Astrocyte (in vitro differentiated cells and primary cell): ENCODE results near the gene STX11. TPM values are rescaled to one million over a fixed set of nuclear protein-coding genes. Genes with fewer than 3 reads are reported as not detected.

Source experiments
- DNase-seq: peaks from one replicate; pipeline ENCODE4 v3.0.0-alpha.2; 2010; ENCODE audit warnings: low read depth
- FAIRE-seq: peaks from 2 replicates; lab custom pipeline; 2011; peaks lifted over from hg19 to GRCh38; lab: Jason Lieb, UNC
- H2AFZ ChIP-seq: 2 replicates; pipeline ENCODE4 v1.6.0; 2012; ENCODE audit warnings: low read depth, low read length, inconsistent platforms
- H3K27ac ChIP-seq: 2 replicates; pipeline ENCODE4 v1.5.1; 2011; ENCODE audit warnings: low read depth, low read length, inconsistent platforms
- H3K27me3 ChIP-seq: 2 replicates; pipeline ENCODE4 v1.6.0; 2011; ENCODE audit warnings: low read length, inconsistent platforms; ENCODE audit not compliant: insufficient read depth
- H3K36me3 ChIP-seq: 2 replicates; pipeline ENCODE4 v1.5.1; 2011; ENCODE audit warnings: low read length, inconsistent platforms; ENCODE audit not compliant: insufficient read depth
- H3K4me1 ChIP-seq: 2 replicates; pipeline ENCODE4 v1.5.1; 2011; ENCODE audit warnings: low read length, inconsistent platforms; ENCODE audit not compliant: insufficient read depth
- H3K4me2 ChIP-seq: 2 replicates; pipeline ENCODE4 v1.6.0; 2012; ENCODE audit warnings: low read length, inconsistent platforms
- H3K4me3 ChIP-seq: 2 replicates; pipeline ENCODE4 v1.5.1; 2011; ENCODE audit warnings: low read depth, mild to moderate bottlenecking, low read length, inconsistent platforms; ENCODE audit not compliant: insufficient read depth
- H3K79me2 ChIP-seq: 2 replicates; pipeline ENCODE4 v1.6.0; 2012; ENCODE audit warnings: mild to moderate bottlenecking, low read length, inconsistent platforms; ENCODE audit not compliant: insufficient read depth
- H3K9ac ChIP-seq: 2 replicates; pipeline ENCODE4 v1.6.0; 2012; ENCODE audit warnings: mild to moderate bottlenecking, low read length, inconsistent platforms
- H3K9me3 ChIP-seq: 2 replicates; pipeline ENCODE4 v1.5.1; 2012; ENCODE audit warnings: low read depth, mild to moderate bottlenecking, low read length, inconsistent platforms; ENCODE audit not compliant: insufficient read depth
- H4K20me1 ChIP-seq: 2 replicates; pipeline ENCODE4 v1.6.0; 2012; ENCODE audit warnings: low read length, inconsistent platforms; ENCODE audit not compliant: insufficient read depth
- H3K27ac Mint-ChIP-seq: one replicate; pipeline ENCODE4 v1.8.0; 2021; ENCODE audit warnings: mild to moderate bottlenecking, mixed read lengths; ENCODE audit not compliant: unreplicated experiment
- H3K27me3 Mint-ChIP-seq: one replicate; pipeline ENCODE4 v1.8.0; 2021; ENCODE audit warnings: low read depth, mixed read lengths; ENCODE audit not compliant: unreplicated experiment
- H3K36me3 Mint-ChIP-seq: one replicate; pipeline ENCODE4 v1.8.0; 2021; ENCODE audit warnings: low read depth, mixed read lengths; ENCODE audit not compliant: unreplicated experiment
- H3K4me1 Mint-ChIP-seq: one replicate; pipeline ENCODE4 v1.8.0; 2021; ENCODE audit warnings: low read depth, mixed read lengths; ENCODE audit not compliant: unreplicated experiment
- H3K4me3 Mint-ChIP-seq: one replicate; pipeline ENCODE4 v1.8.0; 2021; ENCODE audit warnings: mild to moderate bottlenecking, moderate library complexity, mixed read lengths; ENCODE audit not compliant: unreplicated experiment
- H3K9me3 Mint-ChIP-seq: one replicate; pipeline ENCODE4 v1.8.0; 2021; ENCODE audit warnings: mild to moderate bottlenecking, mixed read lengths; ENCODE audit not compliant: unreplicated experiment
- CTCF ChIP-seq: IDR thresholded peaks from 2 replicates; pipeline ENCODE4 v1.5.1; 2011; ENCODE audit warnings: low read depth, mild to moderate bottlenecking, inconsistent platforms, low read length, moderate library complexity; ENCODE audit not compliant: insufficient read depth
- EZH2 ChIP-seq: IDR thresholded peaks from 2 replicates; pipeline ENCODE4 v1.6.1; 2012; ENCODE audit warnings: mild to moderate bottlenecking, low read length, inconsistent platforms; ENCODE audit not compliant: insufficient read depth
- total RNA-seq: library from RNA; stranded (reverse); gene quantifications from 2 replicates; pipeline ENCODE4 v1.2.1, GENCODE V29; 2021

The STX11 gene
- total RNA-seq, 1 donor from 2014 or later = 2.0 TPM

GRCh38 chr6:144217797-144218196 lies 67.5 kb downstream of the STX11 start:
- no peaks in the 10 kb centered on the region for H4K20me1 ChIP-seq
- no peaks in the 10 kb centered on the region for H3K79me2 ChIP-seq
- peaks cover 20% of the 10 kb centered on the region for H3K4me1 Mint-ChIP-seq
- no peaks in the 10 kb centered on the region for H3K36me3 ChIP-seq
- H3K9me3 ChIP-seq = no peaks in the 10 kb centered on the region
- TF ChIP-seq CTCF = no peak
- no peak for TF ChIP-seq EZH2
- no peak overlapping the region for H3K27ac ChIP-seq
- H3K27me3 ChIP-seq = no peaks in the 10 kb centered on the region
- no peak overlapping the region for H3K9ac ChIP-seq
- no peak for DNase-seq
- H3K27me3 Mint-ChIP-seq = no peaks in the 10 kb centered on the region
- no peak overlapping the region for H2AFZ ChIP-seq
- H3K27ac Mint-ChIP-seq = no peak overlapping the region
- H3K4me3 ChIP-seq = no peak overlapping the region
- no peak for FAIRE-seq
- no peaks in the 10 kb centered on the region for H3K9me3 Mint-ChIP-seq
- no peak overlapping the region for H3K4me2 ChIP-seq
- H3K4me1 ChIP-seq = peaks cover 5% of the 10 kb centered on the region
- no peaks in the 10 kb centered on the region for H3K36me3 Mint-ChIP-seq
- no peak overlapping the region for H3K4me3 Mint-ChIP-seq

GRCh38 chr6:144219056-144219685 lies 68.9 kb downstream of the STX11 start:
- Histone ChIP-seq H3K9me3 (no peaks in the 10 kb centered on the region), H2AFZ (no peak overlapping the region), H3K9ac (no peak overlapping the region), H4K20me1 (no peaks in the 10 kb centered on the region), H3K27me3 (no peaks in the 10 kb centered on the region), H3K27ac (no peak overlapping the region), H3K4me2 (no peak overlapping the region), H3K36me3 (no peaks in the 10 kb centered on the region), H3K4me1 (peaks cover 5% of the 10 kb centered on the region), H3K4me3 (no peak overlapping the region), H3K79me2 (no peaks in the 10 kb centered on the region)
- Mint-ChIP-seq H3K27ac (no peak overlapping the region), H3K27me3 (no peaks in the 10 kb centered on the region), H3K9me3 (no peaks in the 10 kb centered on the region), H3K4me1 (peaks cover 20% of the 10 kb centered on the region), H3K36me3 (no peaks in the 10 kb centered on the region), H3K4me3 (no peak overlapping the region)
- FAIRE-seq (no peak), DNase-seq (peak; percentile 35)
- TF ChIP-seq CTCF (peak; percentile 60), EZH2 (no peak)

- H3K4me1 ChIP-seq = peaks cover 5% of the 10 kb centered on the region
- no peak for DNase-seq
- H3K9me3 ChIP-seq = no peaks in the 10 kb centered on the region
- no peaks in the 10 kb centered on the region for H3K27me3 Mint-ChIP-seq
- H3K36me3 Mint-ChIP-seq = no peaks in the 10 kb centered on the region
- H3K4me1 Mint-ChIP-seq = peaks cover 20% of the 10 kb centered on the region
- peak overlapping the region; percentile 4 for H3K27ac Mint-ChIP-seq
- no peaks in the 10 kb centered on the region for H3K79me2 ChIP-seq
- H3K27ac ChIP-seq = no peak overlapping the region
- no peaks in the 10 kb centered on the region for H3K36me3 ChIP-seq
- no peak overlapping the region for H3K4me3 ChIP-seq
- H2AFZ ChIP-seq = no peak overlapping the region
- no peaks in the 10 kb centered on the region for H3K27me3 ChIP-seq
- H3K9ac ChIP-seq = no peak overlapping the region
- TF ChIP-seq CTCF (no peak), EZH2 (no peak)
- no peak for FAIRE-seq
- no peaks in the 10 kb centered on the region for H3K9me3 Mint-ChIP-seq
- peak overlapping the region; percentile 60 for H3K4me3 Mint-ChIP-seq
- H4K20me1 ChIP-seq = no peaks in the 10 kb centered on the region
- no peak overlapping the region for H3K4me2 ChIP-seq
Measured at GRCh38 chr6:144220031-144220790, 69.9 kb downstream of the STX11 start.
